HL-60 (cell line): Measurements from ENCODE around the gene RAB28.

Experiments
- DNase-seq, 2 experiments: peaks; one replicate each; pipeline ENCODE4 v3.0.0-alpha.2; 2010 to 2020; ENCODE audit warnings: low read depth in 1 of 2, low spot score in 1 of 2
- H3K27ac ChIP-seq: fragments of 250-450 bp; sonication (Bioruptor Pico); replicated peaks from 2 replicates; pipeline ENCODE4 v1.5.1; 2020; ENCODE audit warnings: mild to moderate bottlenecking, moderate library complexity
- H3K27me3 ChIP-seq: fragments of 250-450 bp; sonication (Bioruptor Pico); 2 replicates; pipeline ENCODE4 v1.5.1; 2021; ENCODE audit warnings: mild to moderate bottlenecking, moderate library complexity; ENCODE audit not compliant: insufficient read depth, poor library complexity, severe bottlenecking
- H3K4me3 ChIP-seq: replicated peaks from 2 replicates; pipeline ENCODE4 v1.5.1; 2011; ENCODE audit warnings: mild to moderate bottlenecking, control low read depth, low read length; ENCODE audit not compliant: insufficient read depth
- GABPA ChIP-seq: IDR thresholded peaks from 2 replicates; pipeline ENCODE4 v1.6.1; 2012; ENCODE audit warnings: low read depth
- POLR2AphosphoS5 ChIP-seq: IDR thresholded peaks from 2 replicates; pipeline ENCODE4 v1.6.1; 2012; ENCODE audit warnings: low read depth
- REST ChIP-seq: IDR thresholded peaks from 2 replicates; pipeline ENCODE4 v1.6.1; 2012; ENCODE audit warnings: low read depth; ENCODE audit not compliant: insufficient replicate concordance
- SPI1 ChIP-seq: IDR thresholded peaks from 2 replicates; pipeline ENCODE4 v1.6.1; 2012; ENCODE audit warnings: low read depth, mild to moderate bottlenecking, borderline replicate concordance
- TF ChIP-seq, protein P1 (sequence below): IDR thresholded peaks from one replicate; pipeline ENCODE4 v1.5.1; 2011; ENCODE audit warnings: low read length, control low read depth, inconsistent platforms; ENCODE audit not compliant: insufficient read depth

The RAB28 gene

DNA sequence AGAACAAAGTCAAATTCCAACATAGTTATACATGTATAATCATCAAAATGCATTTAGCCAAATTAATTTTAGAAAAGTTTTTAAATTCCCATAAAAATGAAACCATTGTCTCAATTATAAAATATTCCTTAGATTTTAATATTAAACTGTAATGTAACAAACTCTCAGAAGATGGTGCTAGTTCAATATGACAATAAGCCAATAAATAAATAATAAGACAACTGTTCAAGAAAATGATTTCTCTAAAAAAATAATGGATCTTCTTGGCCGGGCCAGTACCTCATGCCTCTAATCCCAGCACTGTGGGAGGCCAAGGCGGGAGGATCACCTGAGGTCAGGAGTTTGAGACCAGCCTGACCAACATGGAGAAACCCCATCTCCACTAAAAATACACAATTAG is 80.3 kb downstream of the RAB28 start:
- H3K27me3 ChIP-seq, result no peaks in the 10 kb centered on the region
- H3K4me3 ChIP-seq, result no peak overlapping the region
- no peak for TF ChIP-seq POLR2AphosphoS5
- no peak for TF ChIP-seq GABPA
- TF ChIP-seq SPI1, result no peak
- no peak for TF ChIP-seq REST
- TF ChIP-seq, protein P1, sequence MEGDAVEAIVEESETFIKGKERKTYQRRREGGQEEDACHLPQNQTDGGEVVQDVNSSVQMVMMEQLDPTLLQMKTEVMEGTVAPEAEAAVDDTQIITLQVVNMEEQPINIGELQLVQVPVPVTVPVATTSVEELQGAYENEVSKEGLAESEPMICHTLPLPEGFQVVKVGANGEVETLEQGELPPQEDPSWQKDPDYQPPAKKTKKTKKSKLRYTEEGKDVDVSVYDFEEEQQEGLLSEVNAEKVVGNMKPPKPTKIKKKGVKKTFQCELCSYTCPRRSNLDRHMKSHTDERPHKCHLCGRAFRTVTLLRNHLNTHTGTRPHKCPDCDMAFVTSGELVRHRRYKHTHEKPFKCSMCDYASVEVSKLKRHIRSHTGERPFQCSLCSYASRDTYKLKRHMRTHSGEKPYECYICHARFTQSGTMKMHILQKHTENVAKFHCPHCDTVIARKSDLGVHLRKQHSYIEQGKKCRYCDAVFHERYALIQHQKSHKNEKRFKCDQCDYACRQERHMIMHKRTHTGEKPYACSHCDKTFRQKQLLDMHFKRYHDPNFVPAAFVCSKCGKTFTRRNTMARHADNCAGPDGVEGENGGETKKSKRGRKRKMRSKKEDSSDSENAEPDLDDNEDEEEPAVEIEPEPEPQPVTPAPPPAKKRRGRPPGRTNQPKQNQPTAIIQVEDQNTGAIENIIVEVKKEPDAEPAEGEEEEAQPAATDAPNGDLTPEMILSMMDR, result no peak
- H3K27ac ChIP-seq, result no peak overlapping the region
- no peak for DNase-seq

- Histone ChIP-seq H3K4me3 (no peak overlapping the region), H3K27ac (no peak overlapping the region), H3K27me3 (no peaks in the 10 kb centered on the region)
- no peak for TF ChIP-seq REST
- TF ChIP-seq, protein P1, result no peak
- no peak for TF ChIP-seq GABPA
- TF ChIP-seq POLR2AphosphoS5, result no peak
- no peak for TF ChIP-seq SPI1
- no peak for DNase-seq
These were observed 80.8 kb downstream of the RAB28 start for GRCh38 chr4:13403326-13403725.

DNA sequence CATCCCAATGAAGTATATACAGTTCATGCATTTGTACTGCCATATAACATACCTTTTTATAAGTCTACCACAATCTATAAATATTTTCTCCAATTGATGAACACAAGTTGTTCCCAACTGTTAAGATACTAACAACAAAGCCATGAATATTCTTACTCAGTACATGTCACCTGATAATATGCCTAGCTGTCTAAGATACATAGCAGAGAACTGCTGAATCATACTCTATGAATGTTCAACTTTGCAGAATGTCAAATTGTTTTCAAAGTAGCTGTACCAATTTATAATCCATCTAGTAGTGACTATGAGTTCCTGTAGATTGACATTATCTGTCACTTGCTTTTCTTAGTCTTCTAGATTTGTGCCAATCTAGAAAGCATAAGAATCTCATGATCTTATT is 84.9 kb downstream of the RAB28 start:
- DNase-seq, result no peak
- H3K4me3 ChIP-seq, result no peak overlapping the region
- H3K27ac ChIP-seq, result no peak overlapping the region
- H3K27me3 ChIP-seq, result no peaks in the 10 kb centered on the region
- TF ChIP-seq, protein P1, result no peak
- no peak for TF ChIP-seq GABPA

GRCh38 chr4:13396161-13396560 is 88.0 kb downstream of the RAB28 start:
- no peak for DNase-seq
- Histone ChIP-seq H3K27ac (no peak overlapping the region), H3K27me3 (no peaks in the 10 kb centered on the region), H3K4me3 (no peak overlapping the region)
- TF ChIP-seq, protein P1, result no peak
- TF ChIP-seq REST, result no peak
- no peak for TF ChIP-seq POLR2AphosphoS5
- no peak for TF ChIP-seq SPI1
- TF ChIP-seq GABPA, result no peak
